Measurements from ENCODE around the gene ALK.

The ALK gene

DNA sequence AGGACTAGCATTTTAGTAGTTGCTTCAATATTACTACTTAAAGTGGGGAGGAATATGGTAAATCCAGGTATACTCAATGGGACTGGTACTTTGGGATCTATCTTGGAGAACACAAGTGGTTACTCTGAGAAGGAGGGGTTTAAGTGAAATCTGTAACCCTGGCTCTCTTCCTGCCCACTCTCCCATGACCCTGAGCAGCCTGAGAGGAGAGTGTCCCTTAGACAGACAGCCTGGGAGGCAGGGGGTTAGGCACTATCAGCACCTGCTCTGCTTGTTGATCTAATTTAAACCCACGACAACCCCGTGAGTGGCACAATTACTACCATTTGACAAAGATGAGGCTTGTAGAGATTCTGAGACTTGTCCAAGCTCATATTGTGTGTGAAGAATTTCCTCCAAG lies 395.5 kb downstream of the ALK start:
- DNase-seq, result no peak

DNA sequence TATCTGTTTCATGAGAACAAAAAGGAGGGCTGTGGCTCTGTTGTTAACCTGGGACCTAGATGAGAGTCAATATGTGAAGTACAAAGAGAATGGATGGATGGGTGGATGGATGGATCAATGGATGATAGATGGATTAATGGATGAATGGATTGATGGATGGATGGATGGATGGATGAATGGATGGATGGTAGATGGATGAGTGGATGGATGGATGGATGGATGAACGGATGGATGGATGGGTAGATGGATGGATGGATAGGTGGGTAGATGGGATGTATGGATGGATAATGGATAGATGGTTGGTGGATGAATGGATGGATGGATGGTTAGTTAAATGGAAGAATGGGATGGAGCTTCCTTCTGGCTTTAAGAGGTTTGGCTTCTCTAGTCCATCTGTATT lies 396.7 kb downstream of the ALK start:
- DNase-seq, result no peak

- DNase-seq, result no peak
Observed at GRCh38 chr2:29522951-29523669, 398.3 kb downstream of the ALK start.

DNA sequence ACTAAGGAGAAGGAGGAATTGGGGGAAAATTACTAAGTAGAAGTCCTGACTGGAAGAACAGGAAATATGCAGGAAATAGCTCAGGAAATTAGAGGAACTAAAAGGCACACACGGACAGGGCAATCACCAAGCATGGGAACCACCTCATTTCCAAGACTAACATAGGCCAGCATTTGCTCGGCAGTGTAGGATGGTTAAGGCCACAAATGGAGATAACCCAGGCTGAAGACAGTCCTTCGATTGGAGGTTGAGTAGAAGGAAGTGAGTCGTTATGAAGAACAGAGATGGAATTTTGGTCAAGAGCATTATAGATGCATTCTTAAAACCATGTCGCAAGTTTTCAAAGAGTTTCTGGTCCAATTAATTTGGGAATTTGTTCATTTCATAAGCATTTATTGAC lies 401.4 kb downstream of the ALK start:
- no peak for DNase-seq

DNA sequence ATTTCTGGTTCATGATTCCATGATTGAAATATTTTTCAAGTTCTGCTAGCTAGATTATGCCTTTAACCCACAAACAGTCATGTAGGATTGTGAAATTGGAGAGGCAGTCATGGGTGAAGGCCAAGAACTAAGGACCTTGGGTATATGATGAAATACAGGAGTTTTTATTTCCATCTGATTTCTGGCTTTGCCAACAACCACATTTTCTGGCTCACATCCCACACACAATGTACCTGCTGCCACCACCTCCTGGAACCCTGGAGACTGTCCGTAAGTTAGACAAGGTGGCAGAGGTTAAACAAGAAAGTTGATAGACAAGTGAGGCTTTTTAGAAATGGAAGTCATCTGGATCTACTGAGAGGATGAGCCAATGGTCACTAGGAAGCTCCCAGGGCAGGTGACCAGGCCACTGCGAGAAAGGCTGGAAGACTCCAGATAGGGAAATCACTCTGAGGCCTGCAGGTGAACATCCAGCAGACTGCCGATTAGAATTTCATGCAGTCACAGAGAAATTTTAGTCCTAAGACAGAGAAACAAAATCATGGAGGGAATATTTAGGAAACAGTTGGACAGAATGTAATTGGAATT lies 402.0 kb downstream of the ALK start:
- no peak for DNase-seq

DNA sequence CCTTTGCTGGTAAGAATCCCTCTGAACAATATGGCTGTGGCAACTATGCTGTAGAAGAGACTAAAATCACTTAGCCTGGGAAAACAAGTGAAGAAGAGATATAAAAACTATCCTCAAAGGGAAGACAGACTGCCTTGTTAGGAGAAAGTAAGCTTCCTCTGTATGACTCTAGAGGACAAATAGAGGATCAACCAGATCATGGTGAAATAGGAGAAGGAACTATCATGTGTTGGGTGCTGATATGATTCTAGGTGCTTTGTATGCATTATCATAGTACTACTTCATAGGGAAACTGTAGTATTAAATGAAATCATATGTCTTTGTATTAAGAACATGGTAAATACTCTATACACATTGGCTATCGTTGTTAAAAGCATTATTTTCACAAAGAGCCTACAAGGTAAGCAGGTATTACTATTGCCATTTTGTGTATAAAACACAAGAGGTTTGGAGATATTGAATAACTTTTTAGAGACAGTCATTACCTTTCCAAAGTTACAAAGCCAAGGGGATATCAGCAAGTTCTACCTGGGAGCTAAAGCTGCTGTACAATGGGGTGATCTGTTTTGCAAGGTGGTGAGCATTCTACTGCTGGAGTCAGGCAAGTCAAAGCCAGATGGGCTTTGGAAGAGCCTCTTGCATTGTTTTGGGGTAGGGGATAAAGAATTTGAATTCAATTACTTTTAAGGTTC lies 402.6 kb downstream of the ALK start:
- DNase-seq, result no peak

DNA sequence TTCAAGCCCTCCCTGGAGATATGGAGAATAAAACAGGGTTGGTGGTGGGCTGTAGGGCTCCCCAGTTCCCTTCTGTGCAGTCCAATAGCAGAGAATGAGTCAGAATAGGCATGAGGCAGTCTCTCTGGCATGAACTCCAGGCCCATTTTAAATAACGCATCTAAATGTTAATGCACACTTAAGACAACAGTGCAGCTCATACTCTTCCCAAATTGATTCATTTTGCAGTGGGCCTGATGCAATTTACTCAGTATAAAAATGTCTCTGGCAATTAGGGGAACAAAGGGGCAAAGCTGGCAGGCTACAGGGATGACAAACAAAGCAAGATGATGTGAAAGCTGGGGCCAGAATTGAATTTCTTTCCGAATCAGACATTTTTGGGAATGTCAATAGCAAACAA lies 403.4 kb downstream of the ALK start:
- DNase-seq, result no peak

GRCh38 chr2:29517413-29517812 lies 404.0 kb downstream of the ALK start:
- no peak for DNase-seq

- DNase-seq, result no peak
Observed at GRCh38 chr2:29516767-29517166, 404.6 kb downstream of the ALK start.

- no peak for DNase-seq
Observed at GRCh38 chr2:29509878-29510277, 411.5 kb downstream of the ALK start.

GRCh38 chr2:29509397-29509796 lies 412.0 kb downstream of the ALK start:
- DNase-seq, result no peak

GRCh38 chr2:29504746-29505145 lies 416.6 kb downstream of the ALK start:
- DNase-seq, result no peak

GRCh38 chr2:29502460-29502911 lies 418.9 kb downstream of the ALK start:
- DNase-seq, result peak in 1 of 2 experiments; percentile 48

DNA sequence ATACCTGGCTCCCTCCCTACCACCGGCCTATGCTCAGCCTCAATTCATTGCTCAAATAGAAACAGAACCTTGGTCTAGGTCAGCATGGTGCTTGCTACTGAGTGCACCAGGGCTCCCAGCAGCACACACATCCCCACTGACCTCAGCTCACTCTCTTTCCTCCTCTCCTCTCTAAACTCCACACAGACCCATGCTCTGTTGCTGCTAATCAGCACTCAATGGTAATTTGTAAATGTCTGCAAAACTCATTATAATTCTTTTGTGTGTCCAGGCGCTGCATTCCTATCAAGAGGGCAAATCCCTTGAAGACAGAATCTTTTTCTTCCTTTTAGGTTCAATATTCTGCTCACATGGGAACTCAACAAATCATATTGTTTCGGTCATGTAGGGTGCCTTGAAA lies 424.0 kb downstream of the ALK start:
- no peak for DNase-seq

- DNase-seq, result no peak
Observed at GRCh38 chr2:29496198-29496597, 425.2 kb downstream of the ALK start.

GRCh38 chr2:29495536-29496060 lies 425.8 kb downstream of the ALK start:
- no peak for DNase-seq

DNA sequence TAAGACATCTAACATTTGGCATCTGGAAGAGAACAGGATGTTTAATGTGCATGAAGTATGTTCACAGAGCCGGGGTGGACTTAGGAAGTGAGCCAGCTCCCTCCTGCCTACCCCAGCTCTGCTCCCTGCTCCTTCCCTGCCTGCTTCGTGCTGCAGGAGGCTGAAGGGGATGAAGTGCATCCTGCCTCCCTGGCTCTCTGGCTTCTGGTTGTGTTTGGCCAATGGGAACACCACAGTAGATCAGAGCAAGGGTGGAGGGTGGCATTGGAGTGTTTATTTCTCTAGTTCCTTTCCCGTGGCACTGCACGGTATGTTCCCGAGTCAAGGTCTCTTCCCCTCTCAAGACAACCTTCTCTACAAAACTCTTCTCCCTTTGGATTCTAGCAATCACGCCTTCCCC lies 426.3 kb downstream of the ALK start:
- no peak for DNase-seq

GRCh38 chr2:29492701-29493100 lies 428.7 kb downstream of the ALK start:
- peak in 1 of 2 experiments; percentile 59 for DNase-seq

- DNase-seq, result no peak
Observed at GRCh38 chr2:29490045-29490444, 431.3 kb downstream of the ALK start.

GRCh38 chr2:29489568-29489967 lies 431.8 kb downstream of the ALK start:
- no peak for DNase-seq

DNA sequence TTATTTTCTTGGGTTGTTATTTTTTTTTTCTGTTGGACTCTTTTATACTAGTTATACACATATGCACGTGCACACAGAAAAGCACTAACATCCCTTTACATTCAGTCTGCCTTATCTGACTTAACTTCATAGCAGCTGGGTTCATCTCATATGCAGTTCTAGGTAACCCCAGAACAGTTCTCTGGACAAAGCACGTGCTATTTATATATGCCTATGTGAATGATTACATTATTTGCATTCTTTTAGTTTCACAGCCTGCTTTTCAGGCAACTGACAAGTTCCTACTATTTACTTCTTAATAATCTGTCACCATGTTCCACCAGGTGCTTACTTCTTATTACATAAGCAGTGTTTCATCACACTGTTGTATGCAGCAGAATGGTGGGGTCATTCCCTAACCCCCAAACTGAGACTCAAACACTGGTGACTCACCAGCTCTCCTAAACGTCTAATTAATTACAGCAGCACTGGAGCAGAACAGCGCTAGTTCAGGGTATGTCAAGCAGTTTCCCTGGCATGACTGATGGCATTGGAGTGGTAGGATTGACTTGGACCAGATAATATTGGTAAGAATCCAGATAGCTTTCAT lies 433.3 kb downstream of the ALK start:
- no peak for DNase-seq

GRCh38 chr2:29485631-29486030 lies 435.8 kb downstream of the ALK start:
- no peak for DNase-seq

DNA sequence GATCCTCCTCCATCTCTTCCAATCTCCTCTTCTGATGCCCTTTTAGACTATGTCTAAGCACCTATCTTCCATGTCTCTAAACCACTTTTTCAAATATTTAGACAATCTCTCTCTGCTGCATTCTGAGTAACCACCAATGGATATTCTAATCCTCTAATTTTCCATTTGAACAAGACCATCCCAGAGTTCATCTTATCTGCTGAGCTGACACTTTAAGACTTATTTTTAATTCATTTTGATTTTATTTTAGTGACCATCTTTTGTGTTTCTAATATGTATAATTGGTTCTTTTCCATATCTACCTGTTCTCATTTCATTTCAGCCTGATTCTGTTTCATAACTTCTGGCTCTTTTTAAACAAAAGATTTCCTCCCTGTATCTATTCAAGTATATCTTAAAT lies 436.3 kb downstream of the ALK start:
- no peak for DNase-seq

- DNase-seq, result no peak
Observed at GRCh38 chr2:29482867-29483266, 438.5 kb downstream of the ALK start.

Measured in NCI-H524 (cell line).